GM21786 (cell line): ENCODE results near the gene B3GAT3.
"Not testable (repeated sequence)": the region's sequence is repeated elsewhere in the genome, so short reads cannot be mapped to it uniquely, and the experiment has no call there.

Experiments used
- ATAC-seq: cut with Tn5 transposase; IDR thresholded peaks from one replicate; pipeline ENCODE4 v1.9.1; 2021; ENCODE audit not compliant: unreplicated experiment

The B3GAT3 gene

DNA sequence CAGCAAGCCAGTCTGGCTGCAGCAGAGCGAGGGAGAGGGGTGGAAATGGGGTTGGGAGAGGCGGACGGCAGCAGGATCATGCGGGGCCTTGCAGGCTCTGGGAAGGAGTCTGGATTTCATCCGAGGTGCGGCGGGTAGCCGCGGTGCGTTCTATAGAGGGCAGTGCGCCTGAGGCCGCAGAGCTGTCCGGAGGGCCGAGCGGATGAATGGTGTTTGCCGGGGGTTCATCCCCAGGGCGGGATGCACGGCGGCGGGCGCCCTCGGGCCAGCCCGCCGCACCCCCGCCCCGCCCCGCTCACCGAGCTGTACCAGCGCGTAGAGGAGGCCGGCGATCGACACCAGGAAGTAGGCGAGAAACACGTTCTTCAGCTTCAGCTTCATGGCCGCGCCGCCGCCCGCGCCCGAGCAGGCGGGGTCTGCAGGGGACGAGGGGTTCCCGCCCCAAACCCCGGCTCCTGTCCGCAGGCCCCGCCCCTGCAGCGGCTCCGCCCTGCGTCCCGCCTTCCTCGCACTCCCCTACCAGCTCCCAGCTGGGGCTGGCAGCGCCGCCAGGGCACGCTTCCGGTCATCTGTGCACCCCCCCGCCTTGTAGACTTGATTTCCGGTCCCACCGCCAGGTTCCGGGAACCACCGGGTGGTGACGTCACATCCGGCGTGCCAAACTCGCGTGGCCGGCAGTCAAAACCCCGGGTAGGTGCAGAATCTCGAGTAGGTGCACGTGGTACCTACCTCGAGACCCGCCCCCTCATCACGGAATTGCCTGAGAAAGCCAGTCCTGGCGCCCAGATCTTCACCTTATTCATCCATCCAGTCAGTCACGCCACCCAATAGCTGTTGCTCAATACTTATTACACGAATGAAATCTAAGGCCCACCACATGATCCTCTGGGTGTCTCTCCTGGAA, at the start of gene B3GAT3:
TSS of gene B3GAT3 (minus strand) at position 420 of the 904 bp plus-strand sequence. CDS start at position 381, 39 bp downstream.
- peak; percentile 97 for ATAC-seq

DNA sequence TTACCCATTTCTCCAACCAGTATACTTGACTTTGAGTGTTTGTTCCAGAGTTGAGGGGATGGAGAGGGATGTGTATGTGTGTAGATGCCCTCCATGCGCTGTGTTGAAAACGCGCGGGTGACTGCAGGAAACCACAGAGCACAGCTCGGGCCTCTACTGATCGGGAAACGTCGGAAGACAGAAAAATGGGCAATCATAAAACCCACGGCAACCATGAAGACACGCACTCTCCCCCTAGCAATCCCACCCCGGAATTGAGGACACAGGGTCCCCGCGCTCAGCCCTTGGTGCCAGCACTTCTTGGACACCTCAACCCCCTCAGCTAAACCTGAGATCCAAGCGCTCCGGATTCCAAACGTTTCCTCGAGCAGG, 49.4 kb upstream of the B3GAT3 start:
- no peak for ATAC-seq

DNA sequence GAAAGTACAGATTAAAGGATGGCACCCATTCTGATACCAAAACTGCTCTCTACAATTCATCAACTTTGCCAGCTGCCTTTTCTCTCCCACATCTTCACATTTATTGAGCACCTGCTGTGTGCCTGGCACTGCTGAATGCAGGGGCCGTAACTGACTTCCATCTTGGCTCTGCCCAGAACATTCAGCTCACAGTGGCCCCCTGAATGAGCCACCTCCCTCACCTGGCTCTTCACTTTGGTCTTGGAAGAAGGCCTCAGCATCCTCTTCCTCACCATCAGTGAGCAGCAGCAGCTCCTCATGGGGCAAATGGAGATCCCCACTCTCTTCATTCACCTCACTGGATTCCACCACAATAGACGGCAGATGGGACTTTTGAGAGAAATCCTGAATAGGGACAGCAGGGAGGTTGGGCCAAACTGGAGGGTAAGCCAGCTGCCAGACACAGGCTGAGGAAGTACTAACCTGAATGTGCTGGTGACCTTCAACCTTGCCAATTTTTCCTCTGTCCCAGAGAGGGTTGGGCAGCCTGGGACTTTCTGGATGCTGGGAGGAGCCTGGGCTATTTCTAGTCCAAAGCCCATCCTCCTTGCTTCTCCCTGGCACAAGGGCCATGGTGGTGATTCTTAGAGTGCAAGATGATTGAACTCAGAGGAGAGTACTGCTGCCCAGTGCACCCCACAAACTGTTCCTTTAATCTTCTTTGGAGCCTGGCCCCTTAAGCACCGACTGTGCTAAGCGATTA, 47.8 kb upstream of the B3GAT3 start:
- no peak for ATAC-seq

DNA sequence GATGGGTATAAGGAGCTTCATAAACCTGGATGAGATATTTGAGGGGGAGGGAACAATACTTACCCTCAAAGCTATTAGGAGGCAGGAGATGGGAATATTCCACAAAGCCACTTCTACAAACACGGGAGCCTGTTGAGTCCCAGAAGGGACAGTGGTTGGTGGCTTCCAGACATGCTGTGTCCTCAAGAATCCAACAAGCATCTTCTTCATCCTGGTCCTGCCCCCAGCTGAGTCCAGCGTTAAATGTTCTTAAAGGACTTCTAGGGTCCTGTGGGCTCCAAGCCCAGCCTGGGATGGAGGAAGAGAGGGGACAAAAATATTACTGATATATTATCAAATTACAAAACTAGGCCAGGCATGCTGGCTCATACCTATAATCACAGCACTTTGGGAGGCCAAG, 45.7 kb upstream of the B3GAT3 start:
- no peak for ATAC-seq

DNA sequence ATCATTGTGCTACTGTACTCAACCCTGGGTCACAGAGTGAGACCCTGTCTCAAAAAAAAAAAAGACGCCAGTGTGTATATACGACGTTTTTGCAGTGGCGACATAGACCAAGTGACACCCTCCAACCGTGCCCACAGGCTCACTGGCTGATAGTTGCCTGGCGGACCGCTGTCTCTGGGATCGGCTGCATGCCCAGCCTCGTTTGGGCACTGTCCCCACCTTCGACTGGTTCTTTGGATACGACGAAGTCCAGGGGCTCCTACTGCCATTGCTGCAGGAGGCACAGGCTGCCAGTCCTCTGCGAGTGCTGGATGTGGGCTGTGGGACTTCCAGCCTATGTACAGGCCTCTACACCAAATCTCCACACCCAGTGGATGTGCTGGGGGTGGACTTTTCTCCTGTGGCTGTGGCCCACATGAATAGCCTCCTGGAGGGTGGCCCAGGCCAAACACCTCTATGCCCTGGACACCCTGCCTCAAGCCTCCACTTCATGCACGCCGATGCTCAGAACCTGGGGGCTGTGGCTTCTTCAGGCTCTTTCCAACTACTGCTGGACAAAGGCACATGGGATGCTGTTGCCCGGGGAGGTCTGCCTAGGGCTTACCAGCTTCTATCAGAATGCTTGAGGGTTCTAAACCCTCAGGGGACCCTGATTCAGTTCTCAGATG, 44.6 kb upstream of the B3GAT3 start:
- ATAC-seq = no peak

DNA sequence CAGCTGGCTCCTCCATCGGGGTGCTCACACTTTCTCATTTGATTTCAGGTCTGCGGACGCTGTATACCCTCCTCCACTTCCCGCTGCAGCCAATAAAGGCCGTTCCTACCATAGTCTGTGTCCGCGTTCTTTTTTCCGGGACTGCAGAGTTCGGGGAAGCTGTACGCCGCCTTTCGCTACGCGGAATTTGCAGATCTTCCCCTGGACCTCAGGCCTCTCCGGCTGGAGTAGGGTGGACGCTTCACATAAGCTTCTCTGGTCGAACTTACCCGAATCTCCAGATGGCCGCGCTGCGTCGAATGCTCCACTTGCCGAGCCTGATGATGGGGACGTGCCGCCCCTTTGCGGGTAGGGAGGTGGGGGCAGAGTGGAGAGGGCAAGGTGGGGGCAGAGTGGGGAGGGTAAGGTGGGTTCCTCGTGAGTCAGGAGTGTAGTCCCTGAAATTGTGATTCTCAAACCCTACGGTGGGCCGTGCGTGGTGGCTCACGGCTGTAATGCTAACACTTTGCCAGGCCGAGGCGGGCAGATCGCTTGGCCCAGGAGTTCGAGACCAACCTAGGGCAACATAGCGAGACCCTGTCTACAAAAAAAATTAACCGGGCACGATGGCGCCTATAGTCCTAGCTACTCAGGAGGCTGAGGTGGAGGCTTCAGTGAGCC, 43.9 kb upstream of the B3GAT3 start:
- ATAC-seq = peak; percentile 16

- ATAC-seq = peak; percentile 71
Observed at GRCh38 chr11:62665075-62665598, 43.4 kb upstream of the B3GAT3 start, which contains the start of the genes C11orf98 and CSKMT. TSS of gene C11orf98 (minus strand) at chr11:62665210. CDS start at chr11:62665169, 41 bp downstream. TSS of gene CSKMT (plus strand) at chr11:62665312. CDS start at chr11:62665880, 568 bp downstream.

GRCh38 chr11:62664405-62665074, 42.8 kb upstream of the B3GAT3 start:
- ATAC-seq = peak; percentile 25

DNA sequence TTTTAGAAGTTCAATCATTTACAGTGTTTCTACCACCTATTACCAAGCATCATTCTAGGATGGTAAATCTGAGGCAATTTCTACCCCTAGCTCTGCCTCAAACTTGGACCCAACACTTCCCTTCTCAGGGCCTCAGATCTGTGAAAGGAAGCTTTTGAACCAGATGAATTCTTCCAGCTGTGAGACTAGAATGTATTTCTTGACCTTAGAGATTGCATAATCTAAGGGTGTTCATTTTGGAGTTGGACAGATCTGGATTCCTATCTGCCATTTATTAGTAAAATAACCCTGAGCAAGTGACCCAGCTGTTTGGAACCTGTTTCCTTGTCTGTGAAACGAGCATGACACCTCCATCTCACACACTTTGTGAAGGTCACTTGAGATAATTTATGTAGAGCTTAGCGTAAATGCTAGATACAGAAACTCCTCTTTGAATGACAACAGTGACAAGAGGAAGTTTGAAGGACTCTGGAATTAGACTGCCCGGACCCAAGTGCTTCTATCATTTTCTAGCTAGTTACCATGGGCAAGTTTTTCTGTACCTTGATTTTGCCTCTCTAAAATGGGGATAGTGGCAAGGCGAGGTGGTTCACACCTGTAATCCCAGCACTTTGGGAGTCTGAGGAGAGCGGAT, 35.1 kb upstream of the B3GAT3 start:
- no peak for ATAC-seq

DNA sequence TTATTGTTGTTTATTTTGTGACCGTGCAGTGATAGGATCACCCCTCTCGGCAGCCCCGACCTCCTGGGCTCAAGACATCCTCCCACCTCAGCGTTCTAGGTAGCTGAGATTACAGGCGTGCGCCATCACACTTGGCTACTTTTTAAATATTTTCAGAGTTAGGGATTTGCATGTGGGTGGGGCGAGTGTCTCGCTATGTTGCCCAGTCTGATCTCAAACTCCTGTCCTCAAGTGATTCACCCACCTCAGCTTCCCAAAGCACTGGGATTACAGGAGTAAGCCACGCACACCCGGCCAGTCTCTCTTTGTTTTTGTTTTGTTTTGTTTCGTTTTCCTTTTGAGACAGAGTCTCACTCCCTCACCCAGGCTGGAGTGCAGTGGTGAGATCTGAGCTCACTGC, 32.5 kb upstream of the B3GAT3 start:
- ATAC-seq = no peak

DNA sequence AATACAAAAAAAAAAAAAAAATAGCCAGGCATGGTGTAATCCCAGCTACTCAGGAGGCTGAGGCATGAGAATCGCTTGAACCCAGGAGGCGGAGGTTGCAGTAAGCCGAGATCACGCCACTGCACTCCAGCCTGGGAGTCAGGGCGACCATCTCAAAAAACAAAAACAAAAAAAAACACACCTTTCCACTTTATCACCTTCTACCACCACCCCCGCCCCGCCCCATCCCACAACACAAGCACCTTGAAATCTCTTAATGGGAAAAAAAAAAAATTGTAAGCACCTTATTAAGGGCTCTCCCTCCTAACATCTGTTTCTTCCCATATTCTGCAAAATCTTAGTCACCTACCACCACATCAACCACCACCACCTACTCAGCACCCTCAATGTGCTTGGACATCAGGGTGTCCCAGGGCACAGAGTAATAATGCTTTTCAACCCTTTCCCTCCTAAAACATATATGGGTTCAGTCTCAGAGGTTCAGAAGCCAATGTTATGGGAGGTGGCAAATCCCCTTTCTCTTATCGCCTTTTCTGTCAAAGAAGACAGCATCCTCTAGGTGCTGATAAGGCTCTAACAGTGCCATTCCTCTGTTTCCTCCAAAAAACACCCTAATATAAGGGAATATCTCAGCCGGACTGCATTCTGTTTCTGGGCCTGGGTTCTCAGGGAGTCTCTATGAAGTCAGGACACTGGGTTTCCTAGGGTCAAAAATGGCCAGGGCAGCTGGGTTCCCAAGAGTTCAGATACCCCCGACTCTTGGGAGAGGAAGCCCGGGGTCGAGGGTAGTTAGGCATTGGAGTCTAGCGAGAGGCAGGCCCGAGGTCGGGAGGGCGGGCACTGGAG, 30.6 kb upstream of the B3GAT3 start:
- ATAC-seq = peak; percentile 25

DNA sequence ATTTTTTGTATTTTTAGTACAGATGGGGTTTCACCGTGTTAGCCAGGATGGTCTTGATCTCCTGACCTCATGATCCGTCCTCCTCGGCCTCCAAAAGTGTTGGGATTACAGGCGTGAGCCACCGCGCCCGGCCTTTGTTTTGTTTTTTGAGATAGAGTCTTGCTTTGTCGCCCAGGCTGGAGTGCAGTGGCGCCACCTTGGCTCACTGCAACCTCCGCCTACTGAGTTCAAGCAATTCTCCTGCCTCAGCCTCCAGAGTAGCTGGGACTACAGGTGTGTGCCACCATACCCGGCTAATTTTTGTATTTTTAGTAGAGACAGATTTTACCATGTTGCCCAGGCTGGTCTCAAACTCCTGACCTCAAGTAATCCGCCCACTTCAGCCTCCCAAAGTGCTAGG, 28.5 kb upstream of the B3GAT3 start:
- ATAC-seq = not testable (repeated sequence)

DNA sequence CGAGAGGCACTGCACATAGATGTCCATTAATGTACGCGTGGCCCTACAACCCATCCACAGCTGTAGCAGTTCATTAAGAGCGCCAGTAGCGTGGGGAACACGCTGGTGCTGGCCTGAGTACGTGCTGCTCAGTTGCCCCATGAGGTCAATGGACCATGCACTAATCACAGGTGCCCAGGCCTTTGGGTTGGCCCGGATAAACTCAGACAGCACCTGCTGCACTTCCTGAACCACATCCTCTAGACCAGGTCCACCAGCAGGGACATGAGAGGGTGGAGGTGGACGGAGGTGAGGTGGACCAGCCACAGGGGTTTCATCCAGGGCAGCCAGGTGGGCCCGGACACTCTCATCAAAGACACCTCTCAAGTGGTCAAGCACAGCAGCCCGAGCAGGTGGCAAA, 27.7 kb upstream of the B3GAT3 start:
- ATAC-seq = no peak

GRCh38 chr11:62648967-62649364, 27.2 kb upstream of the B3GAT3 start:
- no peak for ATAC-seq

- no peak for ATAC-seq
Observed at GRCh38 chr11:62648185-62648966, 26.6 kb upstream of the B3GAT3 start.

GRCh38 chr11:62647609-62648005, 25.8 kb upstream of the B3GAT3 start:
- ATAC-seq = no peak

- ATAC-seq = no peak
Observed at GRCh38 chr11:62646825-62647608, 25.2 kb upstream of the B3GAT3 start.
